Uterus (tissue), 2 donors: Measurements from ENCODE around the gene PLCG2.

ENCODE experiments used
- CTCF ChIP-seq, 4 experiments: fragments of 200-600 bp in 2 of 4; fragments of 450-650 bp in 2 of 4; sonication (generic) in 2 of 4; IDR thresholded peaks; one replicate each; pipeline ENCODE4 v1.5.1; 2016 to 2019; ENCODE audit warnings: antibody characterized with exemption in 4 of 4, mild to moderate bottlenecking in 2 of 4, moderate library complexity in 1 of 4
- POLR2A ChIP-seq, 2 donors: fragments of 450-650 bp; IDR thresholded peaks; one replicate each; pipeline ENCODE4 v1.6.1; 2016; ENCODE audit warnings: antibody characterized with exemption in 2 of 2, mild to moderate bottlenecking in 1 of 2, moderate library complexity in 1 of 2

- no peak for TF ChIP-seq CTCF (IDR thresholded peaks at IDR 0.05)
- no peak for TF ChIP-seq POLR2A (IDR thresholded peaks at IDR 0.05)
Measured at GRCh38 chr16:81778231-81778630, 860 bp upstream of the PLCG2 start.
